H9 (cell line): ENCODE data around the gene CSMD2. TPM values are rescaled to one million over a fixed set of nuclear protein-coding genes. Genes with fewer than 3 reads are reported as not detected.

ENCODE experiments used
- DNase-seq: peaks from one replicate; pipeline ENCODE4 v3.0.0-alpha.2; 2017
- H2AFZ ChIP-seq: one replicate; pipeline ENCODE4 v1.6.1; 2013; ENCODE audit warnings: mild to moderate bottlenecking, low read length, control low read depth, moderate library complexity
- H2AK5ac ChIP-seq: 2 replicates; pipeline ENCODE4 v1.6.1; 2013; ENCODE audit warnings: low read length, control low read depth, mixed read lengths; ENCODE audit not compliant: insufficient read length
- H2BK120ac ChIP-seq: one replicate; pipeline ENCODE4 v1.6.1; 2013; ENCODE audit warnings: low read depth, mild to moderate bottlenecking, low read length, control low read depth, inconsistent platforms; ENCODE audit not compliant: poor library complexity, severe bottlenecking
- H2BK12ac ChIP-seq: 2 replicates; pipeline ENCODE4 v1.6.1; 2013; ENCODE audit warnings: low read length, control low read depth, mixed read lengths, low read depth; ENCODE audit not compliant: insufficient read length
- H2BK15ac ChIP-seq: 2 replicates; pipeline ENCODE4 v1.6.1; 2013; ENCODE audit warnings: low read depth, low read length, control low read depth
- H2BK20ac ChIP-seq: one replicate; pipeline ENCODE4 v1.6.1; 2013; ENCODE audit warnings: low read depth, mild to moderate bottlenecking, low read length, control low read depth, inconsistent platforms; ENCODE audit not compliant: poor library complexity, severe bottlenecking
- H2BK5ac ChIP-seq: 2 replicates; pipeline ENCODE4 v1.6.1; 2013; ENCODE audit warnings: low read length, control low read depth, mixed read lengths; ENCODE audit not compliant: insufficient read length
- H3K14ac ChIP-seq: 2 replicates; pipeline ENCODE4 v1.6.1; 2013; ENCODE audit warnings: low read length, control low read depth; ENCODE audit not compliant: insufficient read depth
- H3K18ac ChIP-seq: 2 replicates; pipeline ENCODE4 v1.6.1; 2013; ENCODE audit warnings: low read depth, mild to moderate bottlenecking, mixed read lengths, low read length, control low read depth; ENCODE audit not compliant: insufficient read length
- H3K23ac ChIP-seq: 2 replicates; pipeline ENCODE4 v1.6.1; 2013; ENCODE audit warnings: low read length, control low read depth, mixed read lengths, low read depth; ENCODE audit not compliant: insufficient read length
- H3K23me2 ChIP-seq: 2 replicates; pipeline ENCODE4 v1.6.1; 2013; ENCODE audit warnings: low read depth, mild to moderate bottlenecking, mixed read lengths, low read length, control low read depth; ENCODE audit not compliant: insufficient read length, poor library complexity, severe bottlenecking
- H3K27ac ChIP-seq: 2 replicates; pipeline ENCODE4 v1.5.1; 2013; ENCODE audit warnings: low read length, control low read depth, mixed read lengths, low read depth; ENCODE audit not compliant: insufficient read length
- H3K27me3 ChIP-seq: 2 replicates; pipeline ENCODE4 v1.6.1; 2013; ENCODE audit warnings: low read length, control low read depth, inconsistent platforms; ENCODE audit not compliant: insufficient read depth
- H3K4ac ChIP-seq: 2 replicates; pipeline ENCODE4 v1.6.1; 2013; ENCODE audit warnings: low read depth, mild to moderate bottlenecking, control low read depth, inconsistent platforms, low read length, moderate library complexity
- H3K4me1 ChIP-seq: 2 replicates; pipeline ENCODE4 v1.6.1; 2013; ENCODE audit warnings: low read length, control low read depth, inconsistent platforms; ENCODE audit not compliant: insufficient read depth
- H3K4me2 ChIP-seq: 2 replicates; pipeline ENCODE4 v1.6.1; 2013; ENCODE audit warnings: low read length, control low read depth, mixed read lengths; ENCODE audit not compliant: insufficient read length, insufficient read depth
- H3K56ac ChIP-seq: 2 replicates; pipeline ENCODE4 v1.6.1; 2013; ENCODE audit warnings: low read depth, mild to moderate bottlenecking, mixed read lengths, low read length, control low read depth; ENCODE audit not compliant: insufficient read length
- H3K79me1 ChIP-seq: 2 replicates; pipeline ENCODE4 v1.6.1; 2013; ENCODE audit warnings: low read depth, mild to moderate bottlenecking, moderate library complexity, low read length, control low read depth, inconsistent platforms; ENCODE audit not compliant: insufficient read depth, poor library complexity, severe bottlenecking
- H3K79me2 ChIP-seq: 2 replicates; pipeline ENCODE4 v1.6.1; 2013; ENCODE audit warnings: low read length, control low read depth, inconsistent platforms; ENCODE audit not compliant: insufficient read depth
- H3K9ac ChIP-seq: 2 replicates; pipeline ENCODE4 v1.6.1; 2013; ENCODE audit warnings: low read length, control low read depth, mixed read lengths; ENCODE audit not compliant: insufficient read length; ENCODE audit errors: extremely low read depth
- H3K9me3 ChIP-seq: one replicate; pipeline ENCODE4 v1.6.1; 2013; ENCODE audit warnings: low read depth, low read length, inconsistent platforms; ENCODE audit not compliant: control insufficient read depth
- H3T11ph ChIP-seq: one replicate; pipeline ENCODE4 v1.6.1; 2013; ENCODE audit warnings: mild to moderate bottlenecking, low read length, control low read depth, inconsistent platforms
- H4K20me1 ChIP-seq: one replicate; pipeline ENCODE4 v1.6.1; 2013; ENCODE audit not compliant: control insufficient read depth, insufficient read length, insufficient read depth
- H4K5ac ChIP-seq: 2 replicates; pipeline ENCODE4 v1.6.1; 2013; ENCODE audit warnings: low read depth, mild to moderate bottlenecking, mixed read lengths, low read length, control low read depth; ENCODE audit not compliant: insufficient read length
- H4K8ac ChIP-seq: replicated peaks from 2 replicates; pipeline ENCODE4 v1.6.1; 2013; ENCODE audit warnings: low read length, control low read depth, mixed read lengths, low read depth; ENCODE audit not compliant: insufficient read length
- H4K91ac ChIP-seq: 2 replicates; pipeline ENCODE4 v1.6.1; 2013; ENCODE audit warnings: low read depth, mild to moderate bottlenecking, moderate library complexity, mixed read lengths, low read length, control low read depth; ENCODE audit not compliant: insufficient read length
- H3K27ac Mint-ChIP-seq, 3 experiments: 2 replicates in 2 of 3; 3 replicates in 1 of 3; pipeline ENCODE4 v1.8.0; 2020 to 2021; ENCODE audit warnings: mixed read lengths in 3 of 3, mild to moderate bottlenecking in 1 of 3, moderate library complexity in 1 of 3
- H3K27me3 Mint-ChIP-seq: 2 replicates; pipeline ENCODE4 v1.8.0; 2021; ENCODE audit warnings: low read depth, mild to moderate bottlenecking, moderate library complexity, mixed read lengths
- H3K36me3 Mint-ChIP-seq, 3 experiments: 2 replicates in 2 of 3; 3 replicates in 1 of 3; pipeline ENCODE4 v1.8.0; 2020 to 2021; ENCODE audit warnings: low read depth in 3 of 3, mixed read lengths in 3 of 3; ENCODE audit not compliant: insufficient read depth in 1 of 3
- H3K4me1 Mint-ChIP-seq, 2 experiments: 2 replicates each; pipeline ENCODE4 v1.8.0; 2020; ENCODE audit warnings: mixed read lengths in 2 of 2
- H3K4me3 Mint-ChIP-seq, 2 experiments: 2 replicates in 1 of 2; 3 replicates in 1 of 2; pipeline ENCODE4 v1.8.0; 2020 to 2021; ENCODE audit warnings: mild to moderate bottlenecking in 2 of 2, mixed read lengths in 2 of 2, moderate library complexity in 1 of 2
- H3K9me3 Mint-ChIP-seq, 2 experiments: 2 replicates in 1 of 2; 3 replicates in 1 of 2; pipeline ENCODE4 v1.8.0; 2020; ENCODE audit warnings: mild to moderate bottlenecking in 2 of 2, mixed read lengths in 2 of 2, moderate library complexity in 1 of 2
- WGBS: extraction: QIAGEN DNeasy Blood & Tissue Kit; methylation state at CpG from one replicate; pipeline ENCODE4 v1.1.7; 2013; ENCODE audit warnings: missing lambda C conversion rate, low lambda C conversion rate, mixed read lengths; ENCODE audit not compliant: insufficient read length; ENCODE audit errors: extremely low coverage; 5-methylcytosine and 5-hydroxymethylcytosine counted together
- total RNA-seq: library from RNA; stranded (reverse); gene quantifications from 2 replicates; pipeline ENCODE4 v1.2.1, GENCODE V29; 2021
- TF ChIP-seq, protein P1 (sequence below): fragments of 200-600 bp; sonication (generic); conservative IDR thresholded peaks from 3 replicates; pipeline ENCODE4 v1.8.0; 2021; ENCODE audit warnings: antibody characterized with exemption, mild to moderate bottlenecking

Gene CSMD2
- total RNA-seq, 1 experiment from 2014 or later = 6.4 TPM

DNA sequence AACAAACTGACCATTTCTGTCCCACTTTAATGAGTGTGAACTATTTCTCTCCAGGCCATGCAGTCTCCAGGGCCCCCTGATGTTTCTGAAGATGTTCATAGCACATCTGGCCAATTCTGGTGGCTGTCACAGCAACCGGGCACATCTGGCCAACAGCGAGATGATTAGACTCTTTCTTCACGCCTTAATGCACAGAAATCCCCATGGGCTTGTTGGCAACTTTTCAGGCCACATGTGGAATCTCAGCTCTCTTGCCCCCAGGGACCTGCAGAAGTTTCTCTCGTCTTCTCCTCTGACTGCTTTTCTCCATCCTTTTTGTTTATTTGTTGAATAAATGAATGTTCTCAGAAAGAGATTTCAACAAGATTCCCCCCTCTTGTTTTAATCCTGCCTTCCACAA, 372.4 kb downstream of the CSMD2 start:
- Histone ChIP-seq H2AK5ac (no peak overlapping the region), H3K23me2 (no peaks in the 10 kb centered on the region), H3K14ac (no peak overlapping the region), H3T11ph (no peak overlapping the region), H3K27me3 (no peaks in the 10 kb centered on the region), H3K56ac (no peak overlapping the region), H3K79me1 (no peaks in the 10 kb centered on the region), H3K18ac (no peak overlapping the region), H4K20me1 (no peaks in the 10 kb centered on the region), H2BK5ac (no peak overlapping the region), H3K9me3 (peaks cover under 1% of the 10 kb centered on the region), H3K9ac (no peak overlapping the region), H3K79me2 (no peaks in the 10 kb centered on the region), H4K8ac (no peak overlapping the region), H3K27ac (no peak overlapping the region), H3K4me2 (no peak overlapping the region), H4K5ac (no peak overlapping the region), H3K4ac (no peak overlapping the region), H2BK12ac (no peak overlapping the region), H2BK20ac (no peak overlapping the region), H3K23ac (no peak overlapping the region), H2AFZ (no peak overlapping the region), H3K4me1 (no peaks in the 10 kb centered on the region), H2BK15ac (no peak overlapping the region), H4K91ac (no peak overlapping the region), H2BK120ac (no peak overlapping the region)
- TF ChIP-seq, protein P1, sequence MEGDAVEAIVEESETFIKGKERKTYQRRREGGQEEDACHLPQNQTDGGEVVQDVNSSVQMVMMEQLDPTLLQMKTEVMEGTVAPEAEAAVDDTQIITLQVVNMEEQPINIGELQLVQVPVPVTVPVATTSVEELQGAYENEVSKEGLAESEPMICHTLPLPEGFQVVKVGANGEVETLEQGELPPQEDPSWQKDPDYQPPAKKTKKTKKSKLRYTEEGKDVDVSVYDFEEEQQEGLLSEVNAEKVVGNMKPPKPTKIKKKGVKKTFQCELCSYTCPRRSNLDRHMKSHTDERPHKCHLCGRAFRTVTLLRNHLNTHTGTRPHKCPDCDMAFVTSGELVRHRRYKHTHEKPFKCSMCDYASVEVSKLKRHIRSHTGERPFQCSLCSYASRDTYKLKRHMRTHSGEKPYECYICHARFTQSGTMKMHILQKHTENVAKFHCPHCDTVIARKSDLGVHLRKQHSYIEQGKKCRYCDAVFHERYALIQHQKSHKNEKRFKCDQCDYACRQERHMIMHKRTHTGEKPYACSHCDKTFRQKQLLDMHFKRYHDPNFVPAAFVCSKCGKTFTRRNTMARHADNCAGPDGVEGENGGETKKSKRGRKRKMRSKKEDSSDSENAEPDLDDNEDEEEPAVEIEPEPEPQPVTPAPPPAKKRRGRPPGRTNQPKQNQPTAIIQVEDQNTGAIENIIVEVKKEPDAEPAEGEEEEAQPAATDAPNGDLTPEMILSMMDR = no peak
- Mint-ChIP-seq H3K27ac (no peak overlapping the region), H3K27me3 (peaks cover 1% of the 10 kb centered on the region), H3K36me3 (peaks cover 21 to 32% (median 25%) of the 10 kb centered on the region in 3 experiments), H3K9me3 (peaks cover 9 to 12% of the 10 kb centered on the region in 2 experiments), H3K4me1 (no peaks in the 10 kb centered on the region; a peak in 1 of 4 replicates), H3K4me3 (no peak overlapping the region)
- no CpG with 5 or more reads among the region's 4 CpGs for WGBS
- no peak for DNase-seq
